ENCODE results near the gene CERT1.

CERT1 gene

DNA sequence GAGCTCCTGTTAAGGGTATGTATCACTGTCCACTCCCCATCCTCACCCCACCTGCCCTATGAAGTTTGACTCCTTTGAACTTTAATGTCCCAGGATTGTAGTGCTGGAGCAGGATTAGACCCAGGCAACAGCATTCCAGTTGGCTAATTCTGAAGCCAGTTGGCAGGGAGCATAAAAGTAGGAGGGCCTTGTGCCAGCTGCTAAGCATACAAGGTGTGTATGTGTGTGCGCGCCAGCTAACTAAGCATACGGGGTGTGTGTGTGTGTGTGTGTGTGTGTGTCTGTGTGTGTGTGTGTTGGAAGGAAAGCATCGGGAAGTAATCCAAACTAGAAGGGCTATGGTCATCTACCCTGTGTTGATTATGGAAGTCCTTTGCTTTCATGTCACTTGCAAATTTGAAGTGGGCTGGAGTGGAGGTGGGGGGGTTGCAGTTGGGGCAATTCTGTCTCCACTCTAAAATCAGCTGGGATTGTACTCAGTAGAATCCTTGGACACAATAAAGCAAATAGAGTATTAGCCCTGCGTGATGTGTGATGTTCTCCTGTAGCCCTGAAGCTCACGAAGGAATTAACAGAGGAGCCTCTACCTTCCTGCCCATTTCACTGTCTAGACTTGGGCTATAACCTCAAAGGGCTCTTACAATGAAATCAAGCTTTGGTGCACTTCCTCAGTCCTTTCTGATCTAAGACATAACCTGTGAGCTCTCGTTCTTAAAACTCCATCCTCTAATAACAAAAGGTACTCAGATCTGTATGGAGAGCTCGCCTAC is 147.5 kb downstream of the CERT1 start:
- Histone ChIP-seq H3K79me2 (ENCODE audit: insufficient read depth, low read length) (no peaks in the 10 kb centered on the region), H4K20me1 (ENCODE audit: insufficient read depth, low read length) (no peaks in the 10 kb centered on the region), H3K4me2 (ENCODE audit: low read length) (no peak overlapping the region), H3K27me3 (ENCODE audit: insufficient read depth, low read length) (no peaks in the 10 kb centered on the region), H3K9ac (ENCODE audit: low read length) (no peak overlapping the region), H3K27ac (ENCODE audit: low read depth, low read length, poor library complexity, severe bottlenecking) (no peak overlapping the region), H3F3A (ENCODE audit: insufficient read depth, low read length) (peaks cover 5% of the 10 kb centered on the region; the same call in 1 of the 2 replicates), H3K36me3 (ENCODE audit: insufficient read depth, low read length) (peaks cover 46% of the 10 kb centered on the region), H2AFZ (ENCODE audit: low read length) (no peak overlapping the region), H3K4me1 (ENCODE audit: insufficient read depth, low read length, severe bottlenecking) (no peaks in the 10 kb centered on the region), H3K9me2 (ENCODE audit: low read depth, low read length) (no peaks in the 10 kb centered on the region), H3K9me3 (ENCODE audit: low read length) (no peaks in the 10 kb centered on the region), H3K4me3 (ENCODE audit: low read depth, low read length, poor library complexity, severe bottlenecking) (no peak overlapping the region)
- no peak for TF ChIP-seq EZH2 (IDR thresholded peaks at IDR 0.05; ENCODE audit: borderline replicate concordance, low read length)
- TF ChIP-seq, protein P1, sequence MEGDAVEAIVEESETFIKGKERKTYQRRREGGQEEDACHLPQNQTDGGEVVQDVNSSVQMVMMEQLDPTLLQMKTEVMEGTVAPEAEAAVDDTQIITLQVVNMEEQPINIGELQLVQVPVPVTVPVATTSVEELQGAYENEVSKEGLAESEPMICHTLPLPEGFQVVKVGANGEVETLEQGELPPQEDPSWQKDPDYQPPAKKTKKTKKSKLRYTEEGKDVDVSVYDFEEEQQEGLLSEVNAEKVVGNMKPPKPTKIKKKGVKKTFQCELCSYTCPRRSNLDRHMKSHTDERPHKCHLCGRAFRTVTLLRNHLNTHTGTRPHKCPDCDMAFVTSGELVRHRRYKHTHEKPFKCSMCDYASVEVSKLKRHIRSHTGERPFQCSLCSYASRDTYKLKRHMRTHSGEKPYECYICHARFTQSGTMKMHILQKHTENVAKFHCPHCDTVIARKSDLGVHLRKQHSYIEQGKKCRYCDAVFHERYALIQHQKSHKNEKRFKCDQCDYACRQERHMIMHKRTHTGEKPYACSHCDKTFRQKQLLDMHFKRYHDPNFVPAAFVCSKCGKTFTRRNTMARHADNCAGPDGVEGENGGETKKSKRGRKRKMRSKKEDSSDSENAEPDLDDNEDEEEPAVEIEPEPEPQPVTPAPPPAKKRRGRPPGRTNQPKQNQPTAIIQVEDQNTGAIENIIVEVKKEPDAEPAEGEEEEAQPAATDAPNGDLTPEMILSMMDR (IDR thresholded peaks at IDR 0.05; ENCODE audit: low read length): no peak

DNA sequence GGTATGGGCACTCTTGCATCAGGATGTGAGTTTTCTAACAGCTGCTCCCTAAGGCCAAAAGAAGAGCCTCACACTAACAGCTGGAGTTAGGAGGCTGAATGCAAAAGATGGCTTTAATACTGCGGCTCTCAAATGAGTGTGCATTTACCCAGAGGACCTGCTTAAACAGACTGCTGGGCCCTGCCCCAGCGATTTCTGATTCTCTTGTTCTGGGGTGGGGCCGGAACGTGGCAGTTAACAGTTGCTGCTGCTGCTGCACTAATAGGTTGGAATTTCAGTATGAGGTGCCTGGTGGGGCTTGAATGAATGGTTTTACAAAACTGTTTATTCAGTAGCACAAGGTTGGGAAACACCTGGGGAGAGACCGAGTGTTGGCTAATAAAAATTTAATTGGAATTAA is 148.3 kb downstream of the CERT1 start:
- Histone ChIP-seq H3K36me3 (ENCODE audit: insufficient read depth, low read length) (peaks cover 54% of the 10 kb centered on the region), H2AFZ (ENCODE audit: low read length) (no peak overlapping the region), H3K27ac (ENCODE audit: low read depth, low read length, poor library complexity, severe bottlenecking) (no peak overlapping the region), H3K27me3 (ENCODE audit: insufficient read depth, low read length) (no peaks in the 10 kb centered on the region), H3F3A (ENCODE audit: insufficient read depth, low read length) (peaks cover 5% of the 10 kb centered on the region; the same call in 1 of the 2 replicates), H3K9me2 (ENCODE audit: low read depth, low read length) (no peaks in the 10 kb centered on the region), H3K9ac (ENCODE audit: low read length) (no peak overlapping the region), H4K20me1 (ENCODE audit: insufficient read depth, low read length) (no peaks in the 10 kb centered on the region), H3K4me1 (ENCODE audit: insufficient read depth, low read length, severe bottlenecking) (no peaks in the 10 kb centered on the region), H3K9me3 (ENCODE audit: low read length) (no peaks in the 10 kb centered on the region), H3K4me3 (ENCODE audit: low read depth, low read length, poor library complexity, severe bottlenecking) (no peak overlapping the region), H3K4me2 (ENCODE audit: low read length) (no peak overlapping the region), H3K79me2 (ENCODE audit: insufficient read depth, low read length) (no peaks in the 10 kb centered on the region)
- TF ChIP-seq, protein P1 (IDR thresholded peaks at IDR 0.05; ENCODE audit: low read length): no peak
- no peak for TF ChIP-seq EZH2 (IDR thresholded peaks at IDR 0.05; ENCODE audit: borderline replicate concordance, low read length)

- H3K9me3 ChIP-seq (ENCODE audit: low read length): no peaks in the 10 kb centered on the region
- TF ChIP-seq, protein P1 (IDR thresholded peaks at IDR 0.05; ENCODE audit: low read length): no peak
- no peak for TF ChIP-seq EZH2 (IDR thresholded peaks at IDR 0.05; ENCODE audit: borderline replicate concordance, low read length)
- no peaks in the 10 kb centered on the region for H3K9me2 ChIP-seq (ENCODE audit: low read depth, low read length)
- no peaks in the 10 kb centered on the region for H3K79me2 ChIP-seq (ENCODE audit: insufficient read depth, low read length)
- no peaks in the 10 kb centered on the region for H3K27me3 ChIP-seq (ENCODE audit: insufficient read depth, low read length)
- no peak overlapping the region for H2AFZ ChIP-seq (ENCODE audit: low read length)
- peaks cover 5% of the 10 kb centered on the region; the same call in 1 of the 2 replicates for H3F3A ChIP-seq (ENCODE audit: insufficient read depth, low read length)
- H3K4me3 ChIP-seq (ENCODE audit: low read depth, low read length, poor library complexity, severe bottlenecking): no peak overlapping the region
- H3K4me2 ChIP-seq (ENCODE audit: low read length): no peak overlapping the region
- H3K36me3 ChIP-seq (ENCODE audit: insufficient read depth, low read length): peaks cover 60% of the 10 kb centered on the region
- no peaks in the 10 kb centered on the region for H3K4me1 ChIP-seq (ENCODE audit: insufficient read depth, low read length, severe bottlenecking)
- no peaks in the 10 kb centered on the region for H4K20me1 ChIP-seq (ENCODE audit: insufficient read depth, low read length)
- H3K27ac ChIP-seq (ENCODE audit: low read depth, low read length, poor library complexity, severe bottlenecking): no peak overlapping the region
- H3K9ac ChIP-seq (ENCODE audit: low read length): no peak overlapping the region
These were observed 148.9 kb downstream of the CERT1 start for GRCh38 chr5:75362474-75362975.

Measured in OCI-LY1 (cell line).